Coronary artery (tissue), 2 donors: Measurements from ENCODE around the gene BIRC2.

Source experiments
- DNase-seq: peaks from one replicate; pipeline ENCODE4 v3.0.0-alpha.2; 2017; ENCODE audit warnings: low spot score
- H3K27ac ChIP-seq, 2 donors: fragments of 200-600 bp; sonication (generic); one replicate each; pipeline ENCODE4 v1.5.1; 2016 to 2019
- H3K4me3 ChIP-seq: fragments of 200-600 bp; sonication (generic); 2 replicates; pipeline ENCODE4 v1.5.1; 2016; ENCODE audit warnings: mild to moderate bottlenecking, moderate library complexity
- TF ChIP-seq, protein P1 (sequence below): fragments of 200-600 bp; sonication (generic); IDR thresholded peaks from one replicate; pipeline ENCODE4 v1.5.1; 2019; ENCODE audit warnings: antibody characterized with exemption

The BIRC2 gene

DNA sequence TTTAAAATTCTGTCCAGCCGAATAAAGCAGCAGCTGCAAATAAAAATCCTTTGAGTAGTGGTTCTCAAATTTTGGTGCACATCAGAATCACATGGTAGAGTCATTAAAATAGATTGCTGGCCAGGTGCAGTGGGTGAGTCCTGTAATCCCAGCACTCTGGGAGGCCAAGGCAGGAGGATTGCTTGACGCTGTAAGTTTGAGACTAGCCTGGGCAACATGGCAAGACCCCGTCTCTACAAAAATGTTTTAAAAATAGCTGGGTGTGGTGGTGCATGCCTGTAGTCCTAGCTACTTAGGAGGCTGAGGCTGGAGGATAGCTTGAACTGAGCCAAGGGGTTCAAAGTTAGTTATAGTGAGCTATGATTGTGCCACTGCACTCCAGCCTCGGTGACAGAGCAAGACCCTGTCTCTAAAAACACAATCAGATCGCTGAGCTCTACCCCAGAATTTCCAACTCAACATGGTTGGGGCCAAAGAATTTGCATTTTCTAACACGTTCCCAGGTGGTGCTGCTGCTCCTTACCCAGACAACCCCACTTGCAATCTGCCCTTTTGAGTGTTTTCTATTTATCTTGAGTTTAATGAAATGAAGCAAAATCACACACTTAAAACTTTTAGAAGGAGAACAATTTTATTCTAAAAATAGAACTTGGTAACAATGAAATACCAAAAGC, 48.8 kb downstream of the BIRC2 start:
- no peak overlapping the region for H3K4me3 ChIP-seq
- TF ChIP-seq, protein P1, sequence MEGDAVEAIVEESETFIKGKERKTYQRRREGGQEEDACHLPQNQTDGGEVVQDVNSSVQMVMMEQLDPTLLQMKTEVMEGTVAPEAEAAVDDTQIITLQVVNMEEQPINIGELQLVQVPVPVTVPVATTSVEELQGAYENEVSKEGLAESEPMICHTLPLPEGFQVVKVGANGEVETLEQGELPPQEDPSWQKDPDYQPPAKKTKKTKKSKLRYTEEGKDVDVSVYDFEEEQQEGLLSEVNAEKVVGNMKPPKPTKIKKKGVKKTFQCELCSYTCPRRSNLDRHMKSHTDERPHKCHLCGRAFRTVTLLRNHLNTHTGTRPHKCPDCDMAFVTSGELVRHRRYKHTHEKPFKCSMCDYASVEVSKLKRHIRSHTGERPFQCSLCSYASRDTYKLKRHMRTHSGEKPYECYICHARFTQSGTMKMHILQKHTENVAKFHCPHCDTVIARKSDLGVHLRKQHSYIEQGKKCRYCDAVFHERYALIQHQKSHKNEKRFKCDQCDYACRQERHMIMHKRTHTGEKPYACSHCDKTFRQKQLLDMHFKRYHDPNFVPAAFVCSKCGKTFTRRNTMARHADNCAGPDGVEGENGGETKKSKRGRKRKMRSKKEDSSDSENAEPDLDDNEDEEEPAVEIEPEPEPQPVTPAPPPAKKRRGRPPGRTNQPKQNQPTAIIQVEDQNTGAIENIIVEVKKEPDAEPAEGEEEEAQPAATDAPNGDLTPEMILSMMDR = no peak
- DNase-seq = no peak
- H3K27ac ChIP-seq = no peak overlapping the region

DNA sequence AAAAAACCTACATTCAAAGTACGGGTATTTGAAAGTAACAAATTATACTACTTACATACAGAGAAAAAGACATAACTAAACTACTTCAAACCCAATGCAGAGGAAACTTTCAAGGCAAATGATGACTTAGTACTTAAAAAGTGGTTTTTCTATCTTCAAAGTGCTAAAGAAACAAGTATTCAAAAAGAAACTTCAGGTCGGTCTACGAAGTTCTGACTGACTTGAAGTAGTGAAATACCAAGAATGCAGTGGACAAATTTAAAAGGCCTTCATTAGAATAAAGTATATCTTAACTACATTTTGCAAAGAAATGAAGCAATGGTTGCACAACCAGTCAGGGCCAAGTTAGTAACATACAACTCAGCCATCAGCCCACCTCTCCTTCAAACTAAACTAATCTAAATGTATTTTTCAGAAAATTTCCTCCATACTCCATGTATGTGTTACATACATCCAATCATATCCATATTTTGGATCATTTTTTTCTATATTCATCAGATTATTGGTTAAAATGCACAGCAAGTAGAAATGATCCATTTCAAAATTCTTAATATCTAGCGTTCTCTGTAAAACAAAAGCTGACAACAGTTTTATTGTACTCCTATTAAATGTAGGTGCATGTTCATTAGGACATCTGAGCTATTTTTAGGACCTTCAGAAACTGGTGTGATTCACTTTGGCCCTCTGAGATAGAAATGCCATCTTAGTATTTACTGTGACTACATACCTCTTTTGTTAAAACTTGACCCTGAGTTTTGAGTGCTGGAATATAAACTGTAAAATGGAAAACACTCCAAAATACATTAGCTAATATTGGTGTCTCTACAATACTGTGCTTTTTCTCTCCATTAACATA, 49.9 kb downstream of the BIRC2 start:
- DNase-seq = no peak
- TF ChIP-seq, protein P1 = no peak
- Histone ChIP-seq H3K27ac (no peak overlapping the region), H3K4me3 (no peak overlapping the region)

DNA sequence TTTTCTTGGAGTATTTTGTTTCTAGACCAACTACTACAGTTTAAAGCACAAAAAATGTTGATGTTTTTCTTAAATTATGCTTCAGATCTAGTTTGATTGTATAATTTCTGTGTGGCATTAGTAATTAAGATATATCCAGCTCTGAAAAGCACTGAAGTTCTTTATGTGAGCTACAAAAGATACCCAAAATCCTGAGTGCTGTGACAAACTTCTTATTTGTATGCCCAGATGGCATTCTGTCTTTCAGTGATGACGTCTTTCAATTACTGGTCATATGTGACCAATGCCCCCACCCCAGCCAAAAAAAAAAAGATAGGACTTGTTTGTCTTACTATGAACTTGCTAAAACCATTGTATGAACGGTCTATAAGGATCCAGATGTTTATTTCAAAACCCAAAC, 51.3 kb downstream of the BIRC2 start:
- Histone ChIP-seq H3K4me3 (no peak overlapping the region), H3K27ac (no peak overlapping the region)
- DNase-seq = no peak
- TF ChIP-seq, protein P1 = no peak

GRCh38 chr11:102399189-102399588, 52.2 kb downstream of the BIRC2 start:
- Histone ChIP-seq H3K4me3 (no peak overlapping the region), H3K27ac (no peak overlapping the region)
- TF ChIP-seq, protein P1 = no peak
- DNase-seq = no peak

GRCh38 chr11:102400603-102401002, 53.6 kb downstream of the BIRC2 start:
- TF ChIP-seq, protein P1 = no peak
- DNase-seq = no peak
- Histone ChIP-seq H3K4me3 (no peak overlapping the region), H3K27ac (no peak overlapping the region)

GRCh38 chr11:102401905-102402304, 54.9 kb downstream of the BIRC2 start:
- Histone ChIP-seq H3K4me3 (no peak overlapping the region), H3K27ac (no peak overlapping the region)
- TF ChIP-seq, protein P1 = no peak
- DNase-seq = no peak

GRCh38 chr11:102402548-102402947, 55.5 kb downstream of the BIRC2 start:
- H3K4me3 ChIP-seq = no peak overlapping the region
- TF ChIP-seq, protein P1 = no peak
- DNase-seq = no peak
- H3K27ac ChIP-seq = no peak overlapping the region
